RKO (cell line): Measurements from ENCODE around the gene PIGS.
"Not testable (repeated sequence)": the region's sequence is repeated elsewhere in the genome, so short reads cannot be mapped to it uniquely, and the experiment has no call there.

ENCODE experiments used
- DNase-seq: peaks from one replicate; pipeline ENCODE4 v3.0.0-alpha.2; 2016; ENCODE audit warnings: low spot score

The PIGS gene

GRCh38 chr17:28529013-28529400, 42.3 kb downstream of the PIGS start:
- no peak for DNase-seq

- no peak for DNase-seq
Observed at GRCh38 chr17:28528327-28529012, 42.9 kb downstream of the PIGS start.

DNA sequence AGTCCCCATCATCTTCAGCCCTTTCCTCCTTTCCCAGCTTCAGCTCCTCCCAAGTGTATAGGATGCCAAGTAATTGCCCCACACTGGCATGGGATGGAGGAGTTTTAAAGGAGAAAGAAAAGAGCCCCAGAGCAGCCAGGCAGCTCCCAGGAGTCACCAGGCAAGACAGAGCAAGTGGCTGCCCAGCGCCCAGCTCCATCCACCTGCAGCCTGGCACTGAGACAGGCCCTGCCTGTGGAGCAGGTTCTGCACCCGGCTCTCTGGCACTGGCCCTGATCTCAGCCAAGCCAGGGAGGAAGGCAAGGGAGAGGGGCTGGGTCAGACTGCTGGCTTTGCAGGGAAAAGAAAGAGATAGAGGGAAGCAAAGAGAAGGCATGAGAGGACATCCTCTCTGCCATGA, 43.5 kb downstream of the PIGS start:
- DNase-seq = no peak

GRCh38 chr17:28527181-28527681, 44.1 kb downstream of the PIGS start:
- no peak for DNase-seq

GRCh38 chr17:28526381-28526780, 44.9 kb downstream of the PIGS start:
- DNase-seq = no peak

GRCh38 chr17:28524476-28525424, 46.6 kb downstream of the PIGS start:
- no peak for DNase-seq

- DNase-seq = no peak
Observed at GRCh38 chr17:28523876-28524275, 47.4 kb downstream of the PIGS start.

DNA sequence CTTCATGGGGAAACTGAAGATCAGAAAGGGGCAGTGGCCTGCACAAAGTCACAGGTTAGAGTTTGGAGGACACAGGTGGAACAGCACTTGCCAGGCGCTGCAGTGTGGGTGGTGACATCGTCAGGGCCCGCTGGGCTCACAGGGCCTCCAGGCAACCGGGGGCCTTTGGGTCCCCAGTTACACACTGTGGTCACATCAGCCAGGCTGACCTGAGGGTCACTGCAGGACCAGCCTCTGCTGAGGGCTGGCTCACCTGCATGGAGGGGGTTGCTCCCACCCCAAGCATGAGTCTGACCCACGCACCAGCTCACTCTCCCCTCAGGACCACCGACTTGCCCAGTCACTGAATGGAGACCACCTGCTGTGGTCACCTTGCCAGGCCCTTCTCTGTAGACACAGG, 48.1 kb downstream of the PIGS start:
- no peak for DNase-seq

- DNase-seq = not testable (repeated sequence)
Observed at GRCh38 chr17:28522281-28522680, 49.0 kb downstream of the PIGS start.

- DNase-seq = no peak
Observed at GRCh38 chr17:28521311-28522085, 49.8 kb downstream of the PIGS start.

DNA sequence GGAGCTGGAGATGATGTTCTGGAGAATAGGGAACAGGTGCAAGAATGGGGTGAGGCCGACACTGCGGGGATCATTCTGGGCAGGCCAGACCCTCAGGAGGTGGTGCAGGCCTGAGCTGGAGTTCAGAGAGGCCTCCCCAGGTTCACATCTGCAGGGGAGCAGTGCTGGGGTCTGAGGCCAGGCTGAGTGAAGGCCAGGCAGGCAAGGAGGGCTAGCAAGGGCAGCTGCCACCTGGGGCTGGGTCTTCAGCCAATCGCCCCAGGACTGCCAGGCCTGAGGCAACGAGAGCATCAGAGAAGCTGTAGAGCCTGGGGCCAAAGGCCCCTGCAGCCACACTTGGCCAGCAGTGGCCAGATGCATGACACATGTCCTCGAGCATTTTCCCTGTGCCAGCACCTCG, 50.6 kb downstream of the PIGS start:
- DNase-seq = no peak

- DNase-seq = no peak
Observed at GRCh38 chr17:28519236-28519635, 52.1 kb downstream of the PIGS start.

DNA sequence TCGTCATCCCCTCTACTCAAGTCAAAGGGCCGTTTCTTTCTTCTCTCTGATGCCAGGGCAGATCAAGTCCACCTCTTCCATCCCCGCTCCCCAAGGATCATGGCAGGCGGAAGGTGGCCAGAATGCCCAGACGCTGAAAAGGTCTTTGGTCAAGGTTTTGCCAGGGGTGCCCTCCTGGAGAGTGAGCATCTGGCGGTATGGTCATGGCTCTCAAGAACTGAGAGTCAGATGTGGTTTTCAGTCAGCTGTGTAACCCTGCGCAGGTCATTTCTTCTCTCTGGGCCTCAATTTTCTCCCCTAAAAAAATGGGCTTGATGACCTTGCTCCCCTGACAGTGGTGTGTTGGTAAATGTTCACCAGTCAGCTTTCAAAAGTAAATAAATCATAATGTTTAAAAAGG, 52.7 kb downstream of the PIGS start:
- DNase-seq = no peak

GRCh38 chr17:28518132-28518531, 53.2 kb downstream of the PIGS start:
- DNase-seq = no peak

GRCh38 chr17:28515518-28515917, 55.8 kb downstream of the PIGS start:
- no peak for DNase-seq

DNA sequence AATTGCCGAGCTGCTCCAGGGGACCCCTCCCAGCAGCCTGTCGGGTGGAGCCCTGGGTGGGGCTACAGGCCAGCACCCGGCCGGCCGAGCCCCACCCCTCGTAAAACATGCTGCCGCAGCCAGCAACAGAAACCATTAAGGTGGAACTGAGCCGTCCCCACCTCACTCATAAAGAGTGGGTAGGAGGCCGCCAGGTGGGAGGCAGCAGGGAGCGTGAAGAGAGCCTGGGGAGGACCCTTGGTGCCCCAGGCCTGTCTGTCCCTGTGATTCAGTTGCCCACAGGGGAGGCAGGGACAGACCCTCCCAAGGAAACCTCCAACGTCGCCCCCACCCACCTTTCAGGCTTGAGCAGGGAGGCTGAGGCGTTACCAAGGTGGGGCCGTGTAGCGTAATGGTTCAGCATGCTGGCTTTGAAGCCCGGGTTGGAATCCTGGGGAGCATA, 56.7 kb downstream of the PIGS start:
- no peak for DNase-seq

DNA sequence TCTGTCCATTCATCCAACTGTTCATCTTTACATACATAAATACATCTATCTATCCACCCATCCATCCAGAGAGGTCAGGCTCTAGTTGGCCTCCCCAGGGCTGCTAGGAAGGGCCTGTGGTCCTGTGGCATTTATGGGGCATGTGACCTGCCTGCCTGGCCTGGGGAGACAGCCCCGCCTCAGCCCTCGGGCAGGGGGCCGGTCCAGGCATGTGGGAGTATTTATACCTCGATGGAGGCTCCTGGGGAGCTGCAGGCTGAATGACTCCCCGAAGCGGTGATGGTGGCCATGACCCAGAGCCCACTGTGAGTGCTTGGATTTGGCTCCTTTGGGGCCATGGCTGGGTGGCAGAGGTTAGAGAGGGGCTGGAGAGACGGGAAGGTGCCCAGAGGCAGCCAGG, 57.8 kb downstream of the PIGS start:
- no peak for DNase-seq

DNA sequence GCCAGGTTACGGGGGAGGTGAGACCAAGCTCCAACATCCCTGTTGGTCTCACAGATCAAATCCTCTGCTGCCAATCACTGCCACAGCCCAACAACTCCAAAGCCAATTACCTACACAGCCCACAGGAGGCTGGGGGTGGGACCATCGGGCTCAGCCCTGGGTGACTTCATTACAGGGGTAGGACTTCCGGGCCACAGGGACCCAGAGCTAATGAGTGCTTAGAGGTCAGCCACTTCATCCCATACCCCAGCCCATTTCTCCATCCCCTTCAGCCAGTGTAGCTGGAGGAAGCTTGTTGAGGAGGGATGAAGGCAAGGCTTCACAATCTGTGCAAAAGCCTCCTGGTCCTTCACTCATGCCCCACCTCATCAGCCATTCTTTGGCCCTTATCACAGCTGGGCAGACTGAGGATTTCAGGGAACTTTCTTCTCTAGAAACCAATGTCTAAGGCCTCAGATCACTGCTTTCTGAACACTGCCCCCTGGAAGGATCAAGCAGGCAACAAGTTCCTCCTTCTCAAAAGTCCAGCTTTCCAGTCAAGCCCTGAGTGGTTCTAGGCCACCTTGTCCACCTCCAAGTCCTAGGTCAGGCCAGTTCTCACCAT, 59.4 kb downstream of the PIGS start:
- no peak for DNase-seq

GRCh38 chr17:28509789-28510188, 61.5 kb downstream of the PIGS start:
- DNase-seq = no peak

DNA sequence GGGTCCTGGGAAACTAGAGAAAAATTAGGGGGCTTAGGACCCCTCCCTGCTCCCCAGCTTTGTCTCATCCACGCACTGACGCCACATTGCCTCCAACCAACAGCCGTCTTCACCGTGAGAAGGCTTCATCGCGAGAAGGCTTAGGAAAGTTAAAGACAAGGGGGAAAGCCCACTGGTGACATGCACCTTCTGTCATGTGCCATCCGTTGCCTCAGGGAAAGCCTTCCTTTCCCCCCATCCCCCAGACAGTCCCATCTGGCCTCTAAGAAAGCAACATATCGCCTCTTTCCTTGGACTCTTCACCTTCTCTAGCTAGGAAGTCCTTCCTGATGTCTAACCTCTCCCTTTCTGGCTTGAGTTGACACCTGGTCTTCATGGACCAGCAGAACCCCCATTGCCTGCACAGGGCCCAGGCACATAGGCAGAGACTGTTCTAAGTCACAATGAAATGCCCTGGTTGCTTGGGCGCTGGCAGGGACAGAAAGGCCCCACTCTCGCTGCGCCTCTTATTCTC, 63.1 kb downstream of the PIGS start:
- DNase-seq = no peak

DNA sequence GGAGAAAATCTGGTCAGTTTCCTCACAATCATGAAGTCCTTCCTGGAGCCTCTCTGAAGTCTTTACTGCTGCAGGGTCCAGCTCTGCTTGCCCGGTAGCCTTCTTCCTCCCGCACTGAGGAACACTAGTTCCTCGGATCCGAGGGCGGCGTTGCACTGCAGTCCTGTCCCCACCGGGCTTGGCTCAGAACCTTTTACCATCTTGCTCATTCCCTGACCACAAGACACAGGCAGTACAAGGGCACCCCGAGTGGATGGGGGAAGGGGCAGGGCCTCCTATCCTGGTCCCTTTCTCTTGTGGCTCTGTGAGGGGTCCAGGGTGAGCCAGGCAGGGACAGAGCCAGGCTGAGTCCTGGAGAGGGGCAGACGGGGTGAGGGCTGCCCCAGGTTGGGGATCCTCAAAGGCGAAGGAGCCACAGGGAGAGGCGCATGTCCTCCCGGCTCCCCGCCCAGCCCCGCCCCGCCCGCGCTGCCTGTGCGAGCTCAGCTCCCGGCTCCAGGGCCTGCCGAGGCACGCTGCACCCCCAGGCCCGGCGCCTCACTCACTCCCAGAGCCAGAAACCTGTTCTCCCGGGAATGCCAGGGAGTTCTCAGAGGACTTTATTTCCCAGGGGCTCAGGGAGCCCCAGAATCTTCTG, 63.6 kb downstream of the PIGS start:
- DNase-seq = no peak
